KMS-11 (cell line): ENCODE measurements around the gene HCAR3.

Experiments used
- H2AFZ ChIP-seq: fragments of 200-600 bp; sonication (generic); 2 replicates; pipeline ENCODE4 v1.6.1; 2016; ENCODE audit warnings: antibody characterized with exemption, mixed run types, low read depth
- H3K27ac ChIP-seq: fragments of 200-600 bp; sonication (generic); 2 replicates; pipeline ENCODE4 v1.6.1; 2016; ENCODE audit warnings: mild to moderate bottlenecking, mixed run types
- H3K27me3 ChIP-seq: fragments of 200-600 bp; sonication (generic); 2 replicates; pipeline ENCODE4 v1.6.1; 2017; ENCODE audit warnings: mild to moderate bottlenecking, low read depth, mixed run types, moderate library complexity; ENCODE audit not compliant: insufficient read depth
- H3K36me3 ChIP-seq: fragments of 200-600 bp; sonication (generic); 2 replicates; pipeline ENCODE4 v1.6.1; 2017; ENCODE audit warnings: mild to moderate bottlenecking, mixed run types; ENCODE audit not compliant: insufficient read depth
- H3K4me1 ChIP-seq: fragments of 200-600 bp; sonication (generic); 2 replicates; pipeline ENCODE4 v1.6.1; 2016; ENCODE audit warnings: mild to moderate bottlenecking, low read depth, mixed run types; ENCODE audit not compliant: poor library complexity, severe bottlenecking
- H3K4me2 ChIP-seq: fragments of 200-600 bp; sonication (generic); 2 replicates; pipeline ENCODE4 v1.7.0; 2016; ENCODE audit warnings: mild to moderate bottlenecking, mixed run types
- H3K4me3 ChIP-seq: fragments of 200-600 bp; sonication (generic); IDR thresholded peaks from 2 replicates; pipeline ENCODE4 v1.6.1; 2017; ENCODE audit warnings: low read depth, low read length, mixed read lengths; ENCODE audit not compliant: insufficient read depth
- H3K79me2 ChIP-seq: fragments of 200-600 bp; sonication (generic); 2 replicates; pipeline ENCODE4 v1.6.1; 2016; ENCODE audit warnings: low read depth, mixed run types; ENCODE audit not compliant: insufficient read depth
- H3K9ac ChIP-seq: fragments of 200-600 bp; sonication (generic); 2 replicates; pipeline ENCODE4 v1.6.1; 2016; ENCODE audit warnings: mild to moderate bottlenecking, mixed run types
- H4K20me1 ChIP-seq: fragments of 200-600 bp; sonication (generic); 2 replicates; pipeline ENCODE4 v1.6.1; 2016; ENCODE audit warnings: mild to moderate bottlenecking, mixed run types; ENCODE audit not compliant: insufficient read depth
- CTCF ChIP-seq: fragments of 200-600 bp; sonication (generic); conservative IDR thresholded peaks from 2 replicates; pipeline ENCODE4 v1.6.1; 2017; ENCODE audit warnings: low read depth, mild to moderate bottlenecking, antibody characterized with exemption, low read length, moderate library complexity, mixed read lengths

The HCAR3 gene

GRCh38 chr12:122672515-122672914 lies 44.1 kb downstream of the HCAR3 start:
- no peaks in the 10 kb centered on the region for H3K79me2 ChIP-seq
- H4K20me1 ChIP-seq, result no peaks in the 10 kb centered on the region
- H3K4me1 ChIP-seq, result no peaks in the 10 kb centered on the region
- no peak overlapping the region for H3K4me2 ChIP-seq
- TF ChIP-seq CTCF, result no peak
- no peak overlapping the region for H3K9ac ChIP-seq
- no peak overlapping the region for H3K4me3 ChIP-seq
- H3K27me3 ChIP-seq, result no peaks in the 10 kb centered on the region
- H3K27ac ChIP-seq, result no peak overlapping the region
- H2AFZ ChIP-seq, result no peak overlapping the region
- no peaks in the 10 kb centered on the region for H3K36me3 ChIP-seq

- Histone ChIP-seq H3K27ac (no peak overlapping the region), H3K27me3 (no peaks in the 10 kb centered on the region), H2AFZ (no peak overlapping the region), H3K4me1 (no peaks in the 10 kb centered on the region), H4K20me1 (no peaks in the 10 kb centered on the region), H3K9ac (no peak overlapping the region), H3K4me3 (no peak overlapping the region), H3K36me3 (no peaks in the 10 kb centered on the region), H3K79me2 (no peaks in the 10 kb centered on the region), H3K4me2 (no peak overlapping the region)
- TF ChIP-seq CTCF, result no peak
Measured at GRCh38 chr12:122669397-122670070, 47.1 kb downstream of the HCAR3 start.

GRCh38 chr12:122668268-122668667 lies 48.3 kb downstream of the HCAR3 start:
- no peak overlapping the region for H3K4me3 ChIP-seq
- H3K9ac ChIP-seq, result no peak overlapping the region
- no peaks in the 10 kb centered on the region for H4K20me1 ChIP-seq
- H3K27me3 ChIP-seq, result no peaks in the 10 kb centered on the region
- H3K79me2 ChIP-seq, result no peaks in the 10 kb centered on the region
- H3K36me3 ChIP-seq, result no peaks in the 10 kb centered on the region
- no peaks in the 10 kb centered on the region for H3K4me1 ChIP-seq
- H2AFZ ChIP-seq, result no peak overlapping the region
- no peak overlapping the region for H3K27ac ChIP-seq
- no peak overlapping the region for H3K4me2 ChIP-seq
- TF ChIP-seq CTCF, result no peak

GRCh38 chr12:122665759-122666158 lies 50.9 kb downstream of the HCAR3 start:
- H3K4me2 ChIP-seq, result no peak overlapping the region
- TF ChIP-seq CTCF, result no peak
- H3K27ac ChIP-seq, result no peak overlapping the region
- H3K4me1 ChIP-seq, result no peaks in the 10 kb centered on the region
- H3K79me2 ChIP-seq, result no peaks in the 10 kb centered on the region
- no peaks in the 10 kb centered on the region for H3K27me3 ChIP-seq
- H2AFZ ChIP-seq, result no peak overlapping the region
- no peak overlapping the region for H3K4me3 ChIP-seq
- no peaks in the 10 kb centered on the region for H3K36me3 ChIP-seq
- no peak overlapping the region for H3K9ac ChIP-seq
- no peaks in the 10 kb centered on the region for H4K20me1 ChIP-seq
